SK-N-SH (cell line): ENCODE results near the gene TNFRSF1A. TPM values are rescaled to one million over a fixed set of nuclear protein-coding genes. Genes with fewer than 3 reads are reported as not detected.

Experiments
- CTCF ChIA-PET: fragments of 300-600, 350-600 bp; formaldehyde crosslinking; extraction: SDS; loops from one replicate; lab custom pipeline; 2021; lab: Yijun Ruan, JAX
- POLR2A ChIA-PET: fragments of 350-600 bp; sonication (Branson Sonifier 250); formaldehyde crosslinking; extraction: SDS; loops from one replicate; lab custom pipeline; 2020; ENCODE audit warnings: antibody characterized with exemption, inconsistent platforms; lab: Yijun Ruan, JAX
- DNase-seq: peaks from one replicate; pipeline ENCODE4 v3.0.0; 2012
- H2AFZ ChIP-seq: fragments of 200-600 bp; sonication (generic); 2 replicates; pipeline ENCODE4 v1.8.1; 2016; ENCODE audit warnings: antibody characterized with exemption, mild to moderate bottlenecking, low read depth
- H3F3A ChIP-seq: fragments of 200-600 bp; sonication (generic); replicated peaks from 2 replicates; pipeline ENCODE3; 2016; ENCODE audit warnings: antibody characterized with exemption, mild to moderate bottlenecking; ENCODE audit not compliant: insufficient read depth
- H3K27ac ChIP-seq, 2 experiments: fragments of 200-500 bp in 1 of 2; fragments of 200-600 bp in 1 of 2; sonication (Bioruptor generic) in 1 of 2; sonication (generic), shearing (Covaris generic) in 1 of 2; 2 replicates each; pipeline versions ENCODE4 v1.5.1 to v1.6.1; 2014 to 2016; ENCODE audit warnings: low read depth in 2 of 2, inconsistent platforms in 1 of 2, low read length in 1 of 2, mild to moderate bottlenecking in 1 of 2, mixed read lengths in 1 of 2
- H3K27me3 ChIP-seq: fragments of 200-600 bp; sonication (generic), shearing (Covaris generic); 2 replicates; pipeline ENCODE4 v1.6.1; 2016; ENCODE audit warnings: mixed run types; ENCODE audit not compliant: insufficient read depth
- H3K36me3 ChIP-seq, 2 experiments: fragments of 200-500 bp in 1 of 2; fragments of 200-600 bp in 1 of 2; sonication (Bioruptor generic) in 1 of 2; sonication (generic) in 1 of 2; replicated peaks in 1 of 2; 2 replicates each; pipeline versions ENCODE3 to v1.5.1; 2014 to 2016; ENCODE audit warnings: low read length in 1 of 2, mild to moderate bottlenecking in 1 of 2; ENCODE audit not compliant: insufficient read depth in 2 of 2, control insufficient read depth in 1 of 2
- H3K4me1 ChIP-seq, 2 experiments: fragments of 200-500 bp in 1 of 2; fragments of 200-600 bp in 1 of 2; sonication (Bioruptor generic) in 1 of 2; sonication (generic), shearing (Covaris generic) in 1 of 2; 2 replicates each; pipeline versions ENCODE4 v1.5.1 to v1.6.1; 2014 to 2016; ENCODE audit warnings: low read depth in 1 of 2, low read length in 1 of 2, mixed run types in 1 of 2; ENCODE audit not compliant: insufficient read depth in 2 of 2, control insufficient read depth in 1 of 2
- H3K4me2 ChIP-seq: fragments of 200-600 bp; sonication (generic), shearing (Covaris generic); 2 replicates; pipeline ENCODE4 v1.6.1; 2017; ENCODE audit warnings: mixed run types
- H3K4me3 ChIP-seq, 2 experiments: fragments of 200-500 bp in 1 of 2; fragments of 200-600 bp in 1 of 2; sonication (Bioruptor generic) in 1 of 2; sonication (generic), shearing (Covaris generic) in 1 of 2; 2 replicates each; pipeline versions ENCODE4 v1.5.1 to v1.8.1; 2014 to 2016; ENCODE audit warnings: low read depth in 2 of 2, inconsistent platforms in 1 of 2, low read length in 1 of 2, mild to moderate bottlenecking in 1 of 2, mixed read lengths in 1 of 2, moderate library complexity in 1 of 2
- H3K79me2 ChIP-seq: fragments of 200-600 bp; sonication (generic); 2 replicates; pipeline ENCODE4 v1.8.1; 2017; ENCODE audit warnings: mild to moderate bottlenecking; ENCODE audit not compliant: insufficient read depth
- H3K9ac ChIP-seq: fragments of 200-600 bp; sonication (generic); 2 replicates; pipeline ENCODE4 v1.6.1; 2017; ENCODE audit warnings: mixed run types
- H3K9me2 ChIP-seq: fragments of 200-600 bp; sonication (generic); 2 replicates; pipeline ENCODE4 v1.6.1; 2017; ENCODE audit warnings: mixed run types
- H3K9me3 ChIP-seq: fragments of 200-600 bp; sonication (generic); 2 replicates; pipeline ENCODE4 v1.6.1; 2017; ENCODE audit warnings: mixed run types, mild to moderate bottlenecking, moderate library complexity
- H4K20me1 ChIP-seq: fragments of 200-600 bp; sonication (generic); 2 replicates; pipeline ENCODE4 v1.6.1; 2017; ENCODE audit warnings: mild to moderate bottlenecking, mixed run types; ENCODE audit not compliant: insufficient read depth
- CHD2 ChIP-seq: fragments of 150-350 bp; IDR thresholded peaks from 2 replicates; pipeline ENCODE4 v1.6.1; 2018; ENCODE audit warnings: low read length; ENCODE audit not compliant: partially characterized antibody
- ELF1 ChIP-seq: IDR thresholded peaks from 2 replicates; pipeline ENCODE4 v1.4.0; 2012
- EP300 ChIP-seq, 2 experiments: IDR thresholded peaks; 2 replicates each; pipeline versions ENCODE4 v1.4.0 to v1.6.1; 2012; ENCODE audit warnings: borderline replicate concordance in 1 of 2, low read depth in 1 of 2, low read length in 1 of 2
- EZH2phosphoT487 ChIP-seq: fragments of 200-600 bp; sonication (generic); IDR thresholded peaks from 2 replicates; pipeline ENCODE4 v1.6.1; 2017; ENCODE audit warnings: low read depth, mixed run types, mild to moderate bottlenecking, antibody characterized with exemption, moderate library complexity, borderline replicate concordance
- FOSL2 ChIP-seq: IDR thresholded peaks from 2 replicates; pipeline ENCODE4 v1.4.0; 2012; ENCODE audit warnings: low read depth, mild to moderate bottlenecking, moderate library complexity, borderline replicate concordance
- FOXJ3 ChIP-seq: sonication (generic); formaldehyde crosslinking; IDR thresholded peaks from 2 replicates; pipeline ENCODE4 v1.5.1; 2020; ENCODE audit warnings: mild to moderate bottlenecking, missing genetic modification reagents
- FOXM1 ChIP-seq: IDR thresholded peaks from 2 replicates; pipeline ENCODE4 v1.4.0; 2012; ENCODE audit warnings: low read depth, mild to moderate bottlenecking
- GABPA ChIP-seq: IDR thresholded peaks from 2 replicates; pipeline ENCODE4 v1.4.0; 2012; ENCODE audit warnings: low read depth, mild to moderate bottlenecking
- JUND ChIP-seq: IDR thresholded peaks from 2 replicates; pipeline ENCODE4 v1.4.0; 2012
- MEF2A ChIP-seq: IDR thresholded peaks from 2 replicates; pipeline ENCODE4 v1.4.0; 2012; ENCODE audit warnings: low read depth, borderline replicate concordance
- NFIC ChIP-seq: IDR thresholded peaks from 2 replicates; pipeline ENCODE4 v1.4.0; 2012; ENCODE audit warnings: borderline replicate concordance
- NRF1 ChIP-seq: IDR thresholded peaks from 2 replicates; pipeline ENCODE4 v1.6.1; 2012; ENCODE audit warnings: low read depth, mild to moderate bottlenecking, low read length
- POLR2AphosphoS5 ChIP-seq: IDR thresholded peaks from 2 replicates; pipeline ENCODE4 v1.6.1; 2012; ENCODE audit warnings: low read depth, low read length
- RAD21 ChIP-seq: IDR thresholded peaks from 2 replicates; pipeline ENCODE4 v1.6.1; 2012; ENCODE audit warnings: mild to moderate bottlenecking, low read length
- RFX5 ChIP-seq: IDR thresholded peaks from 2 replicates; pipeline ENCODE4 v1.6.1; 2012; ENCODE audit warnings: mild to moderate bottlenecking, improper control_type of control experiment, low read length
- RXRA ChIP-seq: IDR thresholded peaks from 2 replicates; pipeline ENCODE4 v1.4.0; 2012; ENCODE audit warnings: low read depth, mild to moderate bottlenecking, borderline replicate concordance
- SMC3 ChIP-seq: IDR thresholded peaks from 2 replicates; pipeline ENCODE4 v1.6.1; 2012; ENCODE audit warnings: low read depth, low read length, improper control_type of control experiment
- TCF12 ChIP-seq: IDR thresholded peaks from 2 replicates; pipeline ENCODE4 v1.4.0; 2012
- TEAD4 ChIP-seq: IDR thresholded peaks from 2 replicates; pipeline ENCODE4 v1.4.0; 2012; ENCODE audit warnings: mild to moderate bottlenecking, borderline replicate concordance; ENCODE audit not compliant: insufficient read depth
- WGBS: methylation state at CpG from one replicate; pipeline ENCODE4 v1.1.6; 2017; ENCODE audit warnings: low lambda C conversion rate; 5-methylcytosine and 5-hydroxymethylcytosine counted together
- polyA plus RNA-seq, 3 experiments: library from polyadenylated mRNA; depleted of rRNA; stranded (reverse); fragments of >200 nt; gene quantifications; 2 replicates each; pipeline ENCODE4 v1.2.3, GENCODE V29; 2012
- TF ChIP-seq, protein P1 (sequence below): fragments of 200-600 bp; sonication (generic); IDR thresholded peaks from 2 replicates; pipeline ENCODE4 v1.6.1; 2017; ENCODE audit warnings: antibody characterized with exemption, mild to moderate bottlenecking, moderate library complexity
- TF ChIP-seq, protein P2 (sequence below): fragments of 150-350 bp; IDR thresholded peaks from 2 replicates; pipeline ENCODE4 v1.6.1; 2016; ENCODE audit warnings: mild to moderate bottlenecking, low read depth, low read length
- TF ChIP-seq, protein P3 (sequence below): IDR thresholded peaks from 2 replicates; pipeline ENCODE4 v1.6.1; 2012; ENCODE audit warnings: mild to moderate bottlenecking, low read depth, low read length, moderate library complexity
- TF ChIP-seq, protein P4 (sequence below): IDR thresholded peaks from 2 replicates; pipeline ENCODE4 v1.4.0; 2012; ENCODE audit warnings: low read depth, borderline replicate concordance

The TNFRSF1A gene
- polyA plus RNA-seq, 1 of the 3 experiments (the other 2 are of a cell fraction) = 92.9 TPM

DNA sequence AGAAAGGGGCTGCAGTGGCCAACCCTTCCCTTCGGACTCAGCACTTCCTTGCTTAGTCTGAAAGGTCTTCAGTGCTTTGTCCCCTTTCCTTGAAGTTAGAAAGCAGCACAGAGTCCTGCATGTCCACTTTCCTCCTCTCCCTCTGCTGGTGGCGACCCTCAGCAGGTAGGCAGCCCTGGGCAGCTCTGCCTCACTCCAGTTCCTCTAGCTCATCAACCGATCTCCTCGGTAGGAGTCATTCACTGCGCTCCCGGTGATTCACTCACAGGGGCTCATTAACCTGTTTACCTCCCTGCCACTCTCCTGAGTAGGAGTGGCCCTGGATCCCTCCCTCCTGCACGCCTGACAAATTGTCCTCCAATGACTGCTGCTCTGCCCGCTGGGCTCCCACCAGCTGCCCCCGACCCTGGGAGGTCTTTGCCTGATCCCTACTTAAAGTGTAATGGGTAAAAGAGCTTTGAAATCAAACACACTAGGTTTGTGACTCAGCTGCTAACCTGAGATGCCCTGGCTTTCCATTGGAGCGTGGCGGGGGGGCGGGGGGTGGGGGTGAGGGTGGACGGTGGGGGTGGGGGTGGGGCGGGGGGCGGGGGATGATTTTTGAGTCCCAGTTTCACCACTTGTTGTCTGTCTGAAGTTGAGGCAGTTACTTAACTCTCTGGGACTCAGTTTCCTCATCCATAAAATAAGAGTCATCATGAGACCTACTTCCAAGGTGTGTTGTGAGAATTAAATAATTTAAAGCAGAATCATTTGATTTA lies 29.3 kb upstream of the TNFRSF1A start:
- peak overlapping the region; percentile 38; the same call in 1 of the 2 replicates for H2AFZ ChIP-seq
- H3K9ac ChIP-seq = peak overlapping the region; percentile 47; the same call in 1 of the 2 replicates
- H3K9me2 ChIP-seq = no peaks in the 10 kb centered on the region
- H3F3A ChIP-seq = peaks cover 19% of the 10 kb centered on the region
- 25% methylated on average over 14 of the region's 15 CpGs for WGBS
- no peaks in the 10 kb centered on the region for H4K20me1 ChIP-seq
- ChIA-PET POLR2A (no interaction called here), CTCF (interaction anchor here (1.2 to 1.6 kb wide), 4 partner anchors 15 to 383 kb away, joined by 3 to 4 read pairs (median 4); no protein-coding TSS in a partner anchor)
- no peak for DNase-seq
- no peaks in the 10 kb centered on the region for H3K36me3 ChIP-seq
- H3K27ac ChIP-seq = peak overlapping the region; percentile 51 to 79; a peak in 3 of 4 replicates
- no peaks in the 10 kb centered on the region for H3K9me3 ChIP-seq
- H3K79me2 ChIP-seq = no peaks in the 10 kb centered on the region
- no peak overlapping the region for H3K4me3 ChIP-seq
- H3K4me2 ChIP-seq = peak overlapping the region; percentile 54
- H3K27me3 ChIP-seq = no peaks in the 10 kb centered on the region
- peaks cover 10 to 29% of the 10 kb centered on the region in 2 experiments; a peak in 3 of 4 replicates for H3K4me1 ChIP-seq
- TF ChIP-seq FOSL2 = peak; percentile 58; the same call in 1 of the 2 replicates
- TF ChIP-seq POLR2AphosphoS5 = no peak; the same call in 1 of the 2 replicates
- no peak for TF ChIP-seq MEF2A
- TF ChIP-seq RAD21 = no peak
- TF ChIP-seq JUND = peak; percentile 36; the same call in 1 of the 2 replicates
- TF ChIP-seq, protein P1, sequence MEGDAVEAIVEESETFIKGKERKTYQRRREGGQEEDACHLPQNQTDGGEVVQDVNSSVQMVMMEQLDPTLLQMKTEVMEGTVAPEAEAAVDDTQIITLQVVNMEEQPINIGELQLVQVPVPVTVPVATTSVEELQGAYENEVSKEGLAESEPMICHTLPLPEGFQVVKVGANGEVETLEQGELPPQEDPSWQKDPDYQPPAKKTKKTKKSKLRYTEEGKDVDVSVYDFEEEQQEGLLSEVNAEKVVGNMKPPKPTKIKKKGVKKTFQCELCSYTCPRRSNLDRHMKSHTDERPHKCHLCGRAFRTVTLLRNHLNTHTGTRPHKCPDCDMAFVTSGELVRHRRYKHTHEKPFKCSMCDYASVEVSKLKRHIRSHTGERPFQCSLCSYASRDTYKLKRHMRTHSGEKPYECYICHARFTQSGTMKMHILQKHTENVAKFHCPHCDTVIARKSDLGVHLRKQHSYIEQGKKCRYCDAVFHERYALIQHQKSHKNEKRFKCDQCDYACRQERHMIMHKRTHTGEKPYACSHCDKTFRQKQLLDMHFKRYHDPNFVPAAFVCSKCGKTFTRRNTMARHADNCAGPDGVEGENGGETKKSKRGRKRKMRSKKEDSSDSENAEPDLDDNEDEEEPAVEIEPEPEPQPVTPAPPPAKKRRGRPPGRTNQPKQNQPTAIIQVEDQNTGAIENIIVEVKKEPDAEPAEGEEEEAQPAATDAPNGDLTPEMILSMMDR = peak; percentile 47
- no peak for TF ChIP-seq SMC3
- TF ChIP-seq EZH2phosphoT487 = no peak
- no peak for TF ChIP-seq NRF1
- TF ChIP-seq EP300 (IDR thresholded peaks at IDR 0.05; ENCODE audit: borderline replicate concordance in 1 of 2, low read depth in 1 of 2, low read length in 1 of 2) = 0 out of 4 replicates have a peak, but pooled peaks of 1 of the 2 experiments have one; percentile 8
- no peak for TF ChIP-seq ELF1
- TF ChIP-seq RFX5 = no peak
- TF ChIP-seq FOXJ3 (CRISPR knock-in tag) = no peak
- TF ChIP-seq NFIC = no peak
- TF ChIP-seq TEAD4 = no peak
- TF ChIP-seq, protein P2, sequence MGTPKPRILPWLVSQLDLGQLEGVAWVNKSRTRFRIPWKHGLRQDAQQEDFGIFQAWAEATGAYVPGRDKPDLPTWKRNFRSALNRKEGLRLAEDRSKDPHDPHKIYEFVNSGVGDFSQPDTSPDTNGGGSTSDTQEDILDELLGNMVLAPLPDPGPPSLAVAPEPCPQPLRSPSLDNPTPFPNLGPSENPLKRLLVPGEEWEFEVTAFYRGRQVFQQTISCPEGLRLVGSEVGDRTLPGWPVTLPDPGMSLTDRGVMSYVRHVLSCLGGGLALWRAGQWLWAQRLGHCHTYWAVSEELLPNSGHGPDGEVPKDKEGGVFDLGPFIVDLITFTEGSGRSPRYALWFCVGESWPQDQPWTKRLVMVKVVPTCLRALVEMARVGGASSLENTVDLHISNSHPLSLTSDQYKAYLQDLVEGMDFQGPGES = no peak
- TF ChIP-seq GABPA = no peak
- no peak for TF ChIP-seq RXRA
- no peak for TF ChIP-seq FOXM1
- TF ChIP-seq, protein P3, sequence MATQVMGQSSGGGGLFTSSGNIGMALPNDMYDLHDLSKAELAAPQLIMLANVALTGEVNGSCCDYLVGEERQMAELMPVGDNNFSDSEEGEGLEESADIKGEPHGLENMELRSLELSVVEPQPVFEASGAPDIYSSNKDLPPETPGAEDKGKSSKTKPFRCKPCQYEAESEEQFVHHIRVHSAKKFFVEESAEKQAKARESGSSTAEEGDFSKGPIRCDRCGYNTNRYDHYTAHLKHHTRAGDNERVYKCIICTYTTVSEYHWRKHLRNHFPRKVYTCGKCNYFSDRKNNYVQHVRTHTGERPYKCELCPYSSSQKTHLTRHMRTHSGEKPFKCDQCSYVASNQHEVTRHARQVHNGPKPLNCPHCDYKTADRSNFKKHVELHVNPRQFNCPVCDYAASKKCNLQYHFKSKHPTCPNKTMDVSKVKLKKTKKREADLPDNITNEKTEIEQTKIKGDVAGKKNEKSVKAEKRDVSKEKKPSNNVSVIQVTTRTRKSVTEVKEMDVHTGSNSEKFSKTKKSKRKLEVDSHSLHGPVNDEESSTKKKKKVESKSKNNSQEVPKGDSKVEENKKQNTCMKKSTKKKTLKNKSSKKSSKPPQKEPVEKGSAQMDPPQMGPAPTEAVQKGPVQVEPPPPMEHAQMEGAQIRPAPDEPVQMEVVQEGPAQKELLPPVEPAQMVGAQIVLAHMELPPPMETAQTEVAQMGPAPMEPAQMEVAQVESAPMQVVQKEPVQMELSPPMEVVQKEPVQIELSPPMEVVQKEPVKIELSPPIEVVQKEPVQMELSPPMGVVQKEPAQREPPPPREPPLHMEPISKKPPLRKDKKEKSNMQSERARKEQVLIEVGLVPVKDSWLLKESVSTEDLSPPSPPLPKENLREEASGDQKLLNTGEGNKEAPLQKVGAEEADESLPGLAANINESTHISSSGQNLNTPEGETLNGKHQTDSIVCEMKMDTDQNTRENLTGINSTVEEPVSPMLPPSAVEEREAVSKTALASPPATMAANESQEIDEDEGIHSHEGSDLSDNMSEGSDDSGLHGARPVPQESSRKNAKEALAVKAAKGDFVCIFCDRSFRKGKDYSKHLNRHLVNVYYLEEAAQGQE = no peak
- TF ChIP-seq, protein P4, sequence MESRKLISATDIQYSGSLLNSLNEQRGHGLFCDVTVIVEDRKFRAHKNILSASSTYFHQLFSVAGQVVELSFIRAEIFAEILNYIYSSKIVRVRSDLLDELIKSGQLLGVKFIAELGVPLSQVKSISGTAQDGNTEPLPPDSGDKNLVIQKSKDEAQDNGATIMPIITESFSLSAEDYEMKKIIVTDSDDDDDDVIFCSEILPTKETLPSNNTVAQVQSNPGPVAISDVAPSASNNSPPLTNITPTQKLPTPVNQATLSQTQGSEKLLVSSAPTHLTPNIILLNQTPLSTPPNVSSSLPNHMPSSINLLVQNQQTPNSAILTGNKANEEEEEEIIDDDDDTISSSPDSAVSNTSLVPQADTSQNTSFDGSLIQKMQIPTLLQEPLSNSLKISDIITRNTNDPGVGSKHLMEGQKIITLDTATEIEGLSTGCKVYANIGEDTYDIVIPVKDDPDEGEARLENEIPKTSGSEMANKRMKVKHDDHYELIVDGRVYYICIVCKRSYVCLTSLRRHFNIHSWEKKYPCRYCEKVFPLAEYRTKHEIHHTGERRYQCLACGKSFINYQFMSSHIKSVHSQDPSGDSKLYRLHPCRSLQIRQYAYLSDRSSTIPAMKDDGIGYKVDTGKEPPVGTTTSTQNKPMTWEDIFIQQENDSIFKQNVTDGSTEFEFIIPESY = peak; percentile 67; the same call in 1 of the 2 replicates
- peak; percentile 21; the same call in 1 of the 2 replicates for TF ChIP-seq TCF12
- no peak for TF ChIP-seq CHD2
